ENCODE data around the gene CDHR3.
"Not testable (repeated sequence)": the region's sequence is repeated elsewhere in the genome, so short reads cannot be mapped to it uniquely, and the experiment has no call there.

Gene CDHR3

DNA sequence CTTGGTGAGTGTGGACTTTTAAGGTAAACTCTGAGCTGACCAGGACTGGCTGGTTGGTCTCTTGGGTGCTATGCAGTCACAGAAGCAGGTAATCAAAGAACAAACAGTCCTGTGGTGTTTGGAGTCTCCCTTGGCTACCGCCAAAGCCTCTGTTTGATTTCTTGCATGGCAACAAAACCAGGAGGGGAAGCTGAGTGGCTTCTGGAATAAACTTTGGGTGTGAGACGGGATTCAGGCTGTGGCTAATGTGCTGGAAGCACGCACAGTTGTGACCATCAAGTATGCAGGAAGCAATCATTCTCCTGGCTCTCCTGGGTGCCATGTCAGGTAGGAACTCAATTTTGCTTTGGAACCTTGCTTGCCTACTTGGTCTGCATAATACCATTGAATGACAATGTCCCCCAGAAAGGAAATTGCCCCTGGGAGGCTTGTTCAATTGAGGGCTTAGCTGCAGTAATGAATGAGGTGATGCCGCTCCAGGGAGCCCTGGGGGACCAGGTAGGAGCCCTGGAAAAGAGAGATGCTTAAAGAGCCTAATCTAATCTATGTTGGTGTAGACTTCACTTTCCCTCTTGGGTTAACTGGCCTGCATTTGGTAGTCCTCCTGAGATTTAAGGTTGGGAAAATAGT, at the start of gene CDHR3:
Gene CDHR3 (plus strand): TSS at position 227 of the 630 bp plus-strand sequence. CDS start 55 bp downstream, at position 282.
- DNase-seq (ENCODE audit: low read depth), result no peak

- no peak for DNase-seq (ENCODE audit: low read depth)
Observed at GRCh38 chr7:105913947-105914346, 49.1 kb upstream of the CDHR3 start.

DNA sequence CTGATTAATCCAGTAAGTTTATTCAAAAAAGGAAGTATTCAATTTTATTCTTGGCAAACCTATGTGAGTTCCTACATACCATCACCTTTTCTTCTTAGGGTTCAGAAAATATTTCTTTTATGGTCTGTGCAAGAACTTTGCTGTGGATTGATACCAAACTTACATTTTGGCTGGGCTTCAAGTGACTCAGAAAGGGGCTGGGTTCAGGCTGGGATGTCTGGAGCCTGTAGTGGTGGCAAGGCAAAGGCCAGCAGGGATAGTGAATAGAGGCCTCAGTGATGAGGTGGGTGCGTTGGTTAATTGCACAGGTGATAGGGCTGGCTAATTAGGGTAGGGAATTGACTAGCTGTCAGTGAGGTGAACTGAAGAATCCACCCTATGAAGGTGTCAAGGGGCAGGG, 46.5 kb upstream of the CDHR3 start:
- DNase-seq (ENCODE audit: low read depth), result no peak

GRCh38 chr7:105917659-105918058, 45.4 kb upstream of the CDHR3 start:
- DNase-seq (ENCODE audit: low read depth), result no peak

DNA sequence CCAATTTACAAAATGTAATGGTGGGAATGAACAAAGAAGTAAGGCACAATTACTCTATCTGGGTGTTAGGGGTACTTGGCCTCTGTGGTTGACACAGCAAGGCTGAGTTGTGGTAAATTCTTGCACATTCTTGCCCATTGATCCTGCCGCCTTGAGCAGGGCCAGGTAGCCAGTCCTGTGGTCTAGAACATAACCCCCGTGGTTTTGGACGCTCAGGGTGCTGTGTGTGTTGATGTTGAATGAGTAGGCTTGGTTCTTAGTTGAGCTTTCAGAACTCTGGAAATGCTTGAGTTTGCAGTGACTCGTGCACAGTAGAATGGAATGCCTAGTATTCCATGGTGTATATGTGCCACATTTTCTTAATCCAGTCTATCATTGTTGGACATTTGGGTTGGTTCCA, 42.3 kb upstream of the CDHR3 start:
- DNase-seq (ENCODE audit: low read depth), result no peak

DNA sequence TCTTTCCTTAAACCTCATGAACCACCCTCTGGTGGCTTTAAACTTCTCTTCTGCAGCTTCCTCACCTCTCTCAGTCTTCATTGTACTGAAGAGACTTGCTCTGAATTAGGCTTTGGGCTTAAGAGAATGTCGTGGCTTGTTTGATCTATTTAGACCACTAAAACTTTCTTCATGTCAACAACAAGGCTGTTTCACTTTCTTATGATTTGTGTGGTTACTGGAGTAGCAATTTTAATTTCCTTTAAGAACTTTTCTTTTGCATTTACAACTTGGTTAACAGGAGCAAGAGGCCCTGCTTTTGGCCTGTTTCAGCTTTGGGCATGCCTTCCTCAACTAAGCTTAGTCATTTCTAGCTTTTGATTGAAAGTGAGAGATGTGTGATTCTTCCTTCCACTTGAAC, 38.1 kb upstream of the CDHR3 start:
- no peak for DNase-seq (ENCODE audit: low read depth)

DNA sequence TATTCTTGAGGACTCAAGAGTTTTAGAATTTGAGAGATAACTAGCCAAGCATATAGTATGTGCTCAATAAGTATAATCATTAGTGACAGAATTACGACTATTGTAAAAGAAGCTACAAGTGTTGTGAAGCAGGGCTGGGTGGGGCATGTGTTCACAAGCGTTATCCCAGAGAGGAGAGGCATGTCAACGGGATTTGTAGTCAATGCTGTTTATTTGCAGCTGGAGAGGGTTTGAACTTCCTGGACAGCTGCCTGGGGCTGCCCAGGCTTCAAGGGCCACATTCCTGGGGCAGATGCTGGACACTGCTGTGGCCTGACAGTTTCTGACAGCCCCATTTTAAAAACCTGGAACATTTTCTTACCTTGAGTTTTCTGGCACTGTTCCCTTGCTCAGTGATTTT, 36.9 kb upstream of the CDHR3 start:
- no peak for DNase-seq (ENCODE audit: low read depth)

DNA sequence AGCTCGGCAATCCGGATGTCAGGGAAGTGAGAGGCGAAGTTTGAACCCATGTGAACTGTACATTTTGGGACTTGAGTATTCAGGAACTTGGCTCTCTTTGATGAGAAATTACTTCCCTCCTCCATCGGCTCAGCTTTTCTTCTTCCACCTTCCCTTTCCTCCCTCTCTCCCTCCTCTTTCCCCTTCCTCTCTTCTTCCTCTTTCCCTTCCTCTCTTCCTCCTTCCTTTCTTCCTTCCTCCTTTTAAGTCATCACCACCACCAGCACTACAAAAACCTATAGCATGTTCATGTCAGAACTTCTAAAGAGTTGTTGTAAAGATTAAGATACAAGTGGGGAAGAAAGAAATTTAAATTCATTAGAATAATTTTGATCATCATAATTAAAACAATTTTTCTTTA, 31.9 kb upstream of the CDHR3 start:
- DNase-seq (ENCODE audit: low read depth), result no peak

GRCh38 chr7:105932835-105933477, 30.1 kb upstream of the CDHR3 start:
- DNase-seq (ENCODE audit: low read depth), result peak; percentile 26

DNA sequence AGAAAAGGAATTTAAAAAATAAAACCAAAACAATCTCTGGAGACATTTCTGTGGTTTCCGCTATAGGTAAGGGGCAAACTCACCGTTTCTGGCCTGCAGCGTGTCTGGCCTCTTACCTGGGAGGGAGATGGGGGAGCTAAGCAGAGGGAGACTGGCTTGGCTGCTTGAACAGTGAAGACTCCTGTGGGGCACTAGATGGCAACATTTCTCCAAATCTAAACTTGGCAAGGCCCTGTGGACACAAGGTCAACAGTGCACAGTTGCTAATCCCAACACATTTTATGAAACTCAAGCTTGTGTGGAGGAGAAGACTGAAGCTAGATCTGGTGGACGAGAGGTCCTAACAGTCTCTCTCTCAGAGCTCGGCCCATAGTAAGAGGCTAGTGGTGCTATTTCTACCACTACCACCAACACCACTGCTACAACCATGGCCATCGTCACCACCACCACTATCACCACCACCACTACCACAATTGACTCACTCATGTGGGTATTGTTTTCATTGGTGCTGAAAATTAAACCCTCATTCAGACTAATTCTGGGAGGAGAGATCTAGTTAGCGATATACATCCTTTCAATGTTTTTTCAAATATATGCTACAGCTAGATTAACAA, 28.4 kb upstream of the CDHR3 start:
- DNase-seq (ENCODE audit: low read depth), result no peak

- no peak for DNase-seq (ENCODE audit: low read depth)
Observed at GRCh38 chr7:105935250-105935649, 27.8 kb upstream of the CDHR3 start.

DNA sequence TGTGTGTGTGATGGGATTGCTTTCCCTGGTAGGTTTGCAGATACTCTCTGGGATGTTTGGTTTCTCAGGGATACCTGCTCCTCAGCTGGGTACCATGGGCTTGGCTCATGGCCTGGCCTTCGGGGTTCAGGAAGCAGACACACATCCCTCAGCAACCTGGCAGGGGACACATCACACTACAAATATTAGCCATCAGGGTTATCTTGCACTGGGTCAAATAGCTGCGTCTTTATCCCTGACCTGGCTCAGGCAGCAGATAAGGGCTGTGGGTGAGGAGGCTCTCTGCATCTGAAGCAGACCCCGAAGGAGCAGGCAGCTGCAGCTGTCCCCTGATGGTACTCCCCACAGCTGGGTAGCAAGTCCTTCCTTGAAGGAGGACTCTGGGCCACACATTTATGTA, 25.7 kb upstream of the CDHR3 start:
- no peak for DNase-seq (ENCODE audit: low read depth)

DNA sequence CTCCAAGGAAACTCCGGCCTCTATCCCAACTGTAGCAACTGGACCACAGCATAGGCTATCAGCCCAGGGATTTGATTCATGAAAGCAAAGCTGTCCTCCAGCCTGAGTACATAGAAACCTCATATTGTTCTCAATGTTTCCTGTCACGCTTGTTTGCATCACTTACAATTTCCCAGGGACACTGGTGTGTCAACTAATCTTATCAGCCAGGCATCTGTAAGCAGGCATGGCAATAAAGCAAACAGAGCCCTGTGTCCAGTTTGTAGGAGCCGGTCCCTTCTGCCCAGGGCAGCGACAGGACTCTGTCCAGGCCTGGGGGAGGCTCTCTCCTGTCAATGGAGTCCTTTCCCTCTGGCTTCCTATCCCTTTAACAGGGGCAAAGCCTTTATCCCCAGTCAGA, 23.0 kb upstream of the CDHR3 start:
- no peak for DNase-seq (ENCODE audit: low read depth)

- no peak for DNase-seq (ENCODE audit: low read depth)
Observed at GRCh38 chr7:105941596-105941995, 21.5 kb upstream of the CDHR3 start.

DNA sequence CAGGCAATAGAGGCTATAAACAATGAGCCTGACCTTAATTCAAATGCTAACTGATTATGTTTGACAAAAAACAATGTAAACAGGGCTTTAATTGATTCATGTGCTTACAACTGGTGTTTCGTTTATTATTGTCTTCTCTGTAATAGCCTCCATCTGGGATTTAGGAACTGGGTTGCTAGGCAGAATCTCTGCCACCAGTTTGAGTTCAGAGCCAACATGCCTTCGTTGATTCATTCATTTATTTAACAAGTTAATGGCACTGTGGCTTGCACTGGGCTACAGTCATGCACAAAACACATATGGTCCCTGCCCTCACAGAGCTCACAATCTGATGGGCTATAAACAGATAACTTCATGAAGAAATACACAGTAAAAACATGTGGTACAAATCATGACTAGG, 19.6 kb upstream of the CDHR3 start:
- DNase-seq (ENCODE audit: low read depth), result no peak

DNA sequence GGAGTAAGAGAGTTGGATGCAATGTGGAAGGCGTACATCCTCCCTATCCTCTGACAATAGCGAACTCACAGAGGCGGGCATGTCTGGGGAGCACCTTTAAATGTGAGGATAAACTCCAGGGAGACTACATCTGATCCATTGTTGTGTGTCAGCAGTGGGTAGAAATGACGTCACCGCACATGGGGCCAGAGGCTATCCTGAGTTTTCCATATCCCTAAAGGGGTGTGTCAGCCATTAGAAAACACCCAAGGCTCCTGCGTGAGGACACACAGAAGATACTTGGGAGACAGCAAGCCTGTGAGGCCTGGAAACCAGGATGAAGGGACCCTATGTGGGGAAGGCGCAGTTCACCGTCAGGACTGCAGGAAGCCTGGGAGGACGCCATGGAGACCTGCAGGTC, 17.2 kb upstream of the CDHR3 start:
- DNase-seq (ENCODE audit: low read depth), result no peak

- no peak for DNase-seq (ENCODE audit: low read depth)
Observed at GRCh38 chr7:105951597-105951996, 11.5 kb upstream of the CDHR3 start.

GRCh38 chr7:105952917-105953595, 10.0 kb upstream of the CDHR3 start:
- no peak for DNase-seq (ENCODE audit: low read depth)

- DNase-seq (ENCODE audit: low read depth), result no peak
Observed at GRCh38 chr7:105954711-105955110, 8.4 kb upstream of the CDHR3 start.

GRCh38 chr7:105955651-105956466, 7.2 kb upstream of the CDHR3 start:
- not testable (repeated sequence) for DNase-seq (ENCODE audit: low read depth)

GRCh38 chr7:105958012-105958411, 5.1 kb upstream of the CDHR3 start:
- no peak for DNase-seq (ENCODE audit: low read depth)

DNA sequence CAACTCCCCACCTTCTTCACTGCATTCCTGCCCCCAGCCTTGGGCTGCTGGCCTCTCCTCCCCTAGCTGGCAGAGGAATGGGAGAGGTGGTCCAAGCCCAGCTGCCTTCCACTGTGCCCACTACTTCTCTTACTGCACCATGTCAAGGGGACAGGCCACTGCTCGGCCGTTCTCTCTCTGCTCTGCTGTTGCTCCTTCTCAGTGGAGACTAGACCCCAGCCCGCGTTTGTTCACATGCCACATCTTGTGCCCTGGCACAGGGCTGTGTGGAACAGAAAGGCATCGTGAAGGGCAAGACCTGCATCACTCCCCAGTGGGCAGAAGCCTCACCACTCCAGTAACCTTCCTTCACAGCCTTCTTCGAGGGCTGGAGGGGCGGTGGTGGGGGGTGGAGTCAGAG, 711 bp upstream of the CDHR3 start:
- DNase-seq (ENCODE audit: low read depth), result no peak

All from non-pigmented ciliary epithelial cell (primary cell).